Measurements from ENCODE around the gene HECA. TPM values are rescaled to one million over a fixed set of nuclear protein-coding genes. Genes with fewer than 3 reads are reported as not detected.
"Not testable (repeated sequence)": the region's sequence is repeated elsewhere in the genome, so short reads cannot be mapped to it uniquely, and the experiment has no call there.

The HECA gene
- total and polyA plus RNA-seq, 2 donors (not counting 1 experiment from before 2014, with no cell fraction given) = 13.0 to 26.6 TPM

GRCh38 chr6:139201378-139201777 is 66.5 kb downstream of the HECA start:
- Histone ChIP-seq H4K20me1 (ENCODE audit: control insufficient read depth, extremely low read depth, insufficient read depth, low read length) (no peaks in the 10 kb centered on the region), H2AFZ (ENCODE audit: low read length) (no peak overlapping the region), H3K79me2 (ENCODE audit: control insufficient read depth, insufficient read depth, low read length) (no peaks in the 10 kb centered on the region), H3K9me3 (ENCODE audit: control insufficient read depth, insufficient read depth, low read depth, low read length) (no peaks in the 10 kb centered on the region), H3K4me1 (ENCODE audit: control insufficient read depth, extremely low read depth, insufficient read depth, low read length) (no peaks in the 10 kb centered on the region), H3K27me3 (ENCODE audit: control insufficient read depth, insufficient read depth, low read length) (no peaks in the 10 kb centered on the region), H3K9ac (ENCODE audit: insufficient read depth, low read length) (no peak overlapping the region), H3K4me3 (replicated peaks in 1 of 4; ENCODE audit: control extremely low read depth in 1 of 4, insufficient read depth in 1 of 4, low read depth in 3 of 4, low read length in 4 of 4) (no peak overlapping the region), H3K27ac (ENCODE audit: insufficient read depth, low read length) (no peak overlapping the region), H3K4me2 (ENCODE audit: extremely low read depth, insufficient read depth, low read length) (no peak overlapping the region), H3K36me3 (ENCODE audit: control insufficient read depth, insufficient read depth, low read length) (no peaks in the 10 kb centered on the region)
- no peak for TF ChIP-seq EZH2 (IDR thresholded peaks at IDR 0.05; ENCODE audit: low read length, missing control alignments)
- TF ChIP-seq, protein P1, sequence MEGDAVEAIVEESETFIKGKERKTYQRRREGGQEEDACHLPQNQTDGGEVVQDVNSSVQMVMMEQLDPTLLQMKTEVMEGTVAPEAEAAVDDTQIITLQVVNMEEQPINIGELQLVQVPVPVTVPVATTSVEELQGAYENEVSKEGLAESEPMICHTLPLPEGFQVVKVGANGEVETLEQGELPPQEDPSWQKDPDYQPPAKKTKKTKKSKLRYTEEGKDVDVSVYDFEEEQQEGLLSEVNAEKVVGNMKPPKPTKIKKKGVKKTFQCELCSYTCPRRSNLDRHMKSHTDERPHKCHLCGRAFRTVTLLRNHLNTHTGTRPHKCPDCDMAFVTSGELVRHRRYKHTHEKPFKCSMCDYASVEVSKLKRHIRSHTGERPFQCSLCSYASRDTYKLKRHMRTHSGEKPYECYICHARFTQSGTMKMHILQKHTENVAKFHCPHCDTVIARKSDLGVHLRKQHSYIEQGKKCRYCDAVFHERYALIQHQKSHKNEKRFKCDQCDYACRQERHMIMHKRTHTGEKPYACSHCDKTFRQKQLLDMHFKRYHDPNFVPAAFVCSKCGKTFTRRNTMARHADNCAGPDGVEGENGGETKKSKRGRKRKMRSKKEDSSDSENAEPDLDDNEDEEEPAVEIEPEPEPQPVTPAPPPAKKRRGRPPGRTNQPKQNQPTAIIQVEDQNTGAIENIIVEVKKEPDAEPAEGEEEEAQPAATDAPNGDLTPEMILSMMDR (conservative IDR thresholded peaks at IDR 0.05 in 1 of 2, IDR thresholded peaks at IDR 0.05 in 1 of 2; ENCODE audit: low read depth in 1 of 2, low read length in 2 of 2) = no peak
- DNase-seq (ENCODE audit: low read depth in 2 of 2) = no peak

- Histone ChIP-seq H3K27ac (ENCODE audit: insufficient read depth, low read length) (no peak overlapping the region), H3K9me3 (ENCODE audit: control insufficient read depth, insufficient read depth, low read depth, low read length) (no peaks in the 10 kb centered on the region), H2AFZ (ENCODE audit: low read length) (no peak overlapping the region), H3K9ac (ENCODE audit: insufficient read depth, low read length) (no peak overlapping the region), H3K4me2 (ENCODE audit: extremely low read depth, insufficient read depth, low read length) (no peak overlapping the region), H3K79me2 (ENCODE audit: control insufficient read depth, insufficient read depth, low read length) (no peaks in the 10 kb centered on the region), H3K4me3 (replicated peaks in 1 of 4; ENCODE audit: control extremely low read depth in 1 of 4, insufficient read depth in 1 of 4, low read depth in 3 of 4, low read length in 4 of 4) (no peak overlapping the region), H3K27me3 (ENCODE audit: control insufficient read depth, insufficient read depth, low read length) (no peaks in the 10 kb centered on the region), H4K20me1 (ENCODE audit: control insufficient read depth, extremely low read depth, insufficient read depth, low read length) (no peaks in the 10 kb centered on the region), H3K4me1 (ENCODE audit: control insufficient read depth, extremely low read depth, insufficient read depth, low read length) (no peaks in the 10 kb centered on the region), H3K36me3 (ENCODE audit: control insufficient read depth, insufficient read depth, low read length) (no peaks in the 10 kb centered on the region)
- no peak for DNase-seq (ENCODE audit: low read depth in 2 of 2)
- TF ChIP-seq, protein P1 (conservative IDR thresholded peaks at IDR 0.05 in 1 of 2, IDR thresholded peaks at IDR 0.05 in 1 of 2; ENCODE audit: low read depth in 1 of 2, low read length in 2 of 2) = no peak
- TF ChIP-seq EZH2 (IDR thresholded peaks at IDR 0.05; ENCODE audit: low read length, missing control alignments) = no peak
Observed at GRCh38 chr6:139204978-139205377, 70.1 kb downstream of the HECA start.

DNA sequence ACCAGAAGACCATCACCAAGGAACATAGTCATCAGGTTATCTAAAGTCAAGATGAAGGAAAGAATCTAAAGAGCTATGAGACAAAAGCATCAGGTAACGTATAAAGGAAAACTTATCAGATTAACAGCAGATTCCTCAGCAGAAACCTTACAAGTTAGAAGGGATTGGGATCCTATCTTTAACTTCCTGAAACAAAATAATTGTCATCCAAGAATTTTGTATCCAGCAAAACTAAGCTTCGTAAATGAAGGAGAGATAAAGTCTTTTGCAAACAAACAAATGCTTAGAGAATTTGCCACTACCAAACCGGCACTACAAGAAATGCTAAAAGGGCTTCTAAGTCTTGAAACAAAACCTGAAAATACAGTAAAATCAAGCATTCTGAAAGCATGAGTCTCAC is 71.0 kb downstream of the HECA start:
- Histone ChIP-seq H2AFZ (ENCODE audit: low read length) (no peak overlapping the region), H3K27ac (ENCODE audit: insufficient read depth, low read length) (no peak overlapping the region), H3K36me3 (ENCODE audit: control insufficient read depth, insufficient read depth, low read length) (no peaks in the 10 kb centered on the region), H3K9ac (ENCODE audit: insufficient read depth, low read length) (no peak overlapping the region), H3K9me3 (ENCODE audit: control insufficient read depth, insufficient read depth, low read depth, low read length) (no peaks in the 10 kb centered on the region), H3K4me3 (replicated peaks in 1 of 4; ENCODE audit: control extremely low read depth in 1 of 4, insufficient read depth in 1 of 4, low read depth in 3 of 4, low read length in 4 of 4) (no peak overlapping the region), H3K4me2 (ENCODE audit: extremely low read depth, insufficient read depth, low read length) (no peak overlapping the region), H3K27me3 (ENCODE audit: control insufficient read depth, insufficient read depth, low read length) (no peaks in the 10 kb centered on the region), H4K20me1 (ENCODE audit: control insufficient read depth, extremely low read depth, insufficient read depth, low read length) (no peaks in the 10 kb centered on the region), H3K4me1 (ENCODE audit: control insufficient read depth, extremely low read depth, insufficient read depth, low read length) (no peaks in the 10 kb centered on the region), H3K79me2 (ENCODE audit: control insufficient read depth, insufficient read depth, low read length) (no peaks in the 10 kb centered on the region)
- no peak for TF ChIP-seq EZH2 (IDR thresholded peaks at IDR 0.05; ENCODE audit: low read length, missing control alignments)
- TF ChIP-seq, protein P1 (conservative IDR thresholded peaks at IDR 0.05 in 1 of 2, IDR thresholded peaks at IDR 0.05 in 1 of 2; ENCODE audit: low read depth in 1 of 2, low read length in 2 of 2) = no peak
- no peak for DNase-seq (ENCODE audit: low read depth in 2 of 2)

GRCh38 chr6:139210766-139211165 is 75.9 kb downstream of the HECA start:
- H4K20me1 ChIP-seq (ENCODE audit: control insufficient read depth, extremely low read depth, insufficient read depth, low read length); H3K9me3 ChIP-seq (ENCODE audit: control insufficient read depth, insufficient read depth, low read depth, low read length); H2AFZ ChIP-seq (ENCODE audit: low read length); H3K36me3 ChIP-seq (ENCODE audit: control insufficient read depth, insufficient read depth, low read length); H3K4me3 ChIP-seq (replicated peaks in 1 of 4; ENCODE audit: control extremely low read depth in 1 of 4, insufficient read depth in 1 of 4, low read depth in 3 of 4, low read length in 4 of 4); H3K4me1 ChIP-seq (ENCODE audit: control insufficient read depth, extremely low read depth, insufficient read depth, low read length); H3K27ac ChIP-seq (ENCODE audit: insufficient read depth, low read length); H3K4me2 ChIP-seq (ENCODE audit: extremely low read depth, insufficient read depth, low read length); H3K79me2 ChIP-seq (ENCODE audit: control insufficient read depth, insufficient read depth, low read length); DNase-seq (ENCODE audit: low read depth in 2 of 2); H3K27me3 ChIP-seq (ENCODE audit: control insufficient read depth, insufficient read depth, low read length); H3K9ac ChIP-seq (ENCODE audit: insufficient read depth, low read length): not testable (repeated sequence)

GRCh38 chr6:139212460-139212859 is 77.6 kb downstream of the HECA start:
- H3K9ac ChIP-seq (ENCODE audit: insufficient read depth, low read length); H3K27me3 ChIP-seq (ENCODE audit: control insufficient read depth, insufficient read depth, low read length); H3K4me3 ChIP-seq (replicated peaks in 1 of 4; ENCODE audit: control extremely low read depth in 1 of 4, insufficient read depth in 1 of 4, low read depth in 3 of 4, low read length in 4 of 4); H3K9me3 ChIP-seq (ENCODE audit: control insufficient read depth, insufficient read depth, low read depth, low read length); H3K4me1 ChIP-seq (ENCODE audit: control insufficient read depth, extremely low read depth, insufficient read depth, low read length); H3K4me2 ChIP-seq (ENCODE audit: extremely low read depth, insufficient read depth, low read length); H2AFZ ChIP-seq (ENCODE audit: low read length); H3K27ac ChIP-seq (ENCODE audit: insufficient read depth, low read length); DNase-seq (ENCODE audit: low read depth in 2 of 2); H3K36me3 ChIP-seq (ENCODE audit: control insufficient read depth, insufficient read depth, low read length); H3K79me2 ChIP-seq (ENCODE audit: control insufficient read depth, insufficient read depth, low read length); H4K20me1 ChIP-seq (ENCODE audit: control insufficient read depth, extremely low read depth, insufficient read depth, low read length): not testable (repeated sequence)
